GM19023 (cell line): Measurements from ENCODE around the gene LEF1.
A peak's percentile ranks its signal among the peaks of the same experiment; 100 is the strongest.

Source experiments
- ATAC-seq: cut with Tn5 transposase; IDR thresholded peaks from one replicate; pipeline ENCODE4 v1.9.1; 2021; ENCODE audit warnings: mild to moderate bottlenecking, moderate library complexity; ENCODE audit not compliant: unreplicated experiment

Gene LEF1

GRCh38 chr4:108168671-108169523 is at the start of gene LEF1:
Gene LEF1, minus strand, starts transcription at chr4:108168932. Its CDS starts 1,165 bp downstream, at chr4:108167767.
- ATAC-seq = peak; percentile 37

- ATAC-seq = no peak
Measured at GRCh38 chr4:108216510-108216909, 47.8 kb upstream of the LEF1 start.

- ATAC-seq = no peak
Measured at GRCh38 chr4:108215055-108215454, 46.3 kb upstream of the LEF1 start.

- no peak for ATAC-seq
Measured at GRCh38 chr4:108213723-108214122, 45.0 kb upstream of the LEF1 start.

- no peak for ATAC-seq
Measured at GRCh38 chr4:108213308-108213707, 44.6 kb upstream of the LEF1 start.

- ATAC-seq = no peak
Measured at GRCh38 chr4:108210989-108211835, 42.5 kb upstream of the LEF1 start.

- no peak for ATAC-seq
Measured at GRCh38 chr4:108209489-108209888, 40.8 kb upstream of the LEF1 start.

- no peak for ATAC-seq
Measured at GRCh38 chr4:108205859-108206258, 37.1 kb upstream of the LEF1 start.

GRCh38 chr4:108204518-108204917 is 35.8 kb upstream of the LEF1 start:
- ATAC-seq = no peak

- no peak for ATAC-seq
Measured at GRCh38 chr4:108203377-108203776, 34.6 kb upstream of the LEF1 start.

GRCh38 chr4:108201774-108202173 is 33.0 kb upstream of the LEF1 start:
- no peak for ATAC-seq

GRCh38 chr4:108199881-108200280 is 31.1 kb upstream of the LEF1 start:
- no peak for ATAC-seq

- no peak for ATAC-seq
Measured at GRCh38 chr4:108193886-108194672, 25.3 kb upstream of the LEF1 start.

GRCh38 chr4:108192935-108193334 is 24.2 kb upstream of the LEF1 start:
- ATAC-seq = no peak

GRCh38 chr4:108192056-108192455 is 23.3 kb upstream of the LEF1 start:
- ATAC-seq = no peak

- ATAC-seq = no peak
Measured at GRCh38 chr4:108191269-108191914, 22.7 kb upstream of the LEF1 start.

GRCh38 chr4:108188770-108189169 is 20.0 kb upstream of the LEF1 start:
- no peak for ATAC-seq

- ATAC-seq = no peak
Measured at GRCh38 chr4:108185252-108185651, 16.5 kb upstream of the LEF1 start.

GRCh38 chr4:108184453-108185049 is 15.8 kb upstream of the LEF1 start:
- no peak for ATAC-seq

GRCh38 chr4:108181704-108182103 is 13.0 kb upstream of the LEF1 start:
- ATAC-seq = no peak
